Ecto neural progenitor cell (in vitro differentiated cells): ENCODE results near the gene CORO7.
A peak's percentile ranks its signal among the peaks of the same experiment; 100 is the strongest.

ENCODE experiments used
- DNase-seq: peaks from one replicate; pipeline ENCODE4 v3.0.0-alpha.2; 2018; ENCODE audit warnings: low spot score

CORO7 gene

DNA sequence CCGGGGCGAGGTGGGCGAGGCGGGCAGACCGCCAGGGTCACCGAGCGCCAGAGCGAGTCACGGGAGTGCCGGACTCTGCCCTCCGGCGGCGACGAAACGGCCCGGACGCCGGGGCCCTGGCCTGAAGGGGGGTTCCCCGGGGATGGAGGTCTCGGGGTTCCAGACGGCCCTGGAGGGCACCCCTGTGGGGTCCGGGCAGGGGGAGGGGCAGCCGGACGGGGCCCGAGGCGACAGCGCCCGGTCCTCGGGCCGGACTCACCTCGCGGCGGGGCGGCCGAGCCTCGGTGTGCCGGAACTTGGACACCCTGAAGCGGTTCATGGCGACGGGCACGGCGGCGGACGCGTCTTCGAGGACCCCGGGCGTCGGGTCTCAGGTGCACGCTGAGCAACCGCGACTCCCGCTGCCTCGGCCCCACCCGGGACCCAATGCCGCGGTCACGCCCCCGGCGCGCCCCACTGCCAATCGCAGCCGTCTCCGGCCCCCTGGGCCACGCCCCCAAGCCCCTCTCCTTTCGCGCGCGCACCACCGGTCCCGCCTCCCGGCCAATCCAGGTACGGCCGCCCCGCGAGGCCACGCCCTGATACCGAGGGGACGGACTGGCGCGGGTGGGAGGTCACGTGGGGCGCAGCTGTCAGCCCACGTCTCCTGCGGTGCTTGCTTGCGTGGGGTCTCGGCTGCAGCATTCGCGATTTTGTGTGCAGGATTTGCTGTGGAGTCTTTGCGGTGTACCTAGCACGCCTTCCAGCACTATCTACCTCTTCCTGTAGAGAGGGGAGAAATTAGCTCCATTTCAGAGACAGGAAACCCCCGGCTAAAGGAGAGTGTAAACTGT, at the start of gene CORO7:
TSS of gene CORO7 (minus strand) at position 397 of the 833 bp plus-strand sequence. CDS start at position 319, 78 bp downstream.
- DNase-seq = peak; percentile 94

DNA sequence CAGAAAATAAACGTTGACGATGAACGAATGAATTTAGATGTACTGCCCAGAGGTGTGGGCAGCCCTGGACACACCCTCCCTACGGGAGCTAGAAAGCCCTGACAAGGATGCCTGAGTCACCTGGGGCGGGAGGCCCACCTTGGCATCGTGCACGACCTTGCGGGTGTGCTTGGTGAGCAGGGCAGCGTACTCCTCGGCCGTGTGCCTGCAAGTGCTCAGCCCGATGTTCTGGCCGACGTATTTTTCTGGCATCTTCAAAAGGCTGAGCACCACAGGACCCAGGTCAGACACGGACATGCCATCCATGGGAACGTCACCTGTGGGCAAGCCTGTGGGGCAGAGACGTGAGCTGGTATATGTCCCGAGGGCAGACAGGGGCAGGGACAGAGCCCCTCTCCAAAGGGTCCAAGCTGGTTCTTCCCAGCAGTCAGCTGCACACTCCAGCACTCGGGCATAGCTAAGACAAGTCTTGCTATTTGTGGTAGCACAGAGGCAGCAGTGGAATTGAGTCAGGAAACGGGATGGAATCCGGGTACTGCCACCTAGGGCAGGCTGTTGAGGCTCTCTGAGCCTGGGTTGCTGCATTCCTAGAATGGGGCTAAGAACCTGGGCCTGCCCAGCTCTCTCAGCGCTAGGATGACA, 47.2 kb upstream of the CORO7 start:
- DNase-seq = no peak

DNA sequence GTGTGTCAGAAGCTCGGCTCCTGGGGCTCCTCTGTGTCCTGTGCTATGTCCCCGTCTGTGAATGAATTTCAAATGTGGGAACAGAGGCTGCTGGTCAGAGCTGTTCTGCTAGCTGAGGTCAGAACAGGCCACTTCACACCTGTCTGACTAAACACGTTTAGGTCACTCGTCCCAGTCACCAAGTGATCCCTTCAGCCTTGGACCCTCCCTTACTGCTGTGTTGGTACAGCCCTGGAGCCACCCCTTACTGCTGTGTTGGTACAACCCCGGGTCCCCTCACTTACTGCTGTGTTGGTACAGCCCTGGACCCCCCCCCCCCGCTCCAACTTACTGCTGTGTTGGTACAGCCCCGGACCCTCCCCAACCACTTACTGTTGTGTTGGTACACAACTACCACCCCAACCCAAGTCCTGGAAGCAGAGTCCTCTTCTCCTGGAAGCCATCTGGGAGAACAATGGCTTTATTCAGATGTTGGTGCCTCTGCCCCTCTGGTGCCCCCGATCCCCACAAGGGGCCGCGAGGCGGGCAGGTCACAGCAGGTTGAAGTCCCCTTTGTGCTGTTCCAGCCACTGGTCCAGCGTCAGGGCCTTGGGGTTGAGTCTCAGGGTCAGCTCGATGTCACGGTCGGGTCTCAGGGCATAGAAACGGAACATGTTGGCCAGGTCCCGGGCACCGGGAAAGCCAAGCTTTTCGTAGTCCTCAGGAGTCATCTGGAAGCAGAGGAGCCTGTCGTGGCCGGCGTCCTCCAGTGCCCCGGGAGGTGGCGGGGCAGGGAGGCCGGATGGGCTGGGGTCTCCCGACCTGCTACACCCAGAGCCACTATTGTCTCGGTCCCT, 45.1 kb upstream of the CORO7 start:
- peak; percentile 69 for DNase-seq

DNA sequence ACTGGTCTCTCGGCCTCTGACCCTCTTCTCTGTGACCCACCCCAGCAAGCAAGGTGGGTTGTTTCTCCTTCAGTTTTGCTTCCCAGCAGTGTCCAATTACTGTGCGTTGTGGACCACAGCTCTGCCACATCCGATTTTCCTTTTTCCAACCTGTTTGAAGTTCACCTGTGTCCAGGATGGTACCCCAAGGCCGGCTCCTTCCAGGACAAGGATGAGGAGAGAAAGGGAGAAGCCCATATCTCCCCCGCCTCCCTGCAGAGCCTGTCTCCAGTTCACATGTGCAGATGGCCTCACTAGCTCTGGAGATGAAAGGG, 44.5 kb upstream of the CORO7 start:
- DNase-seq = no peak

DNA sequence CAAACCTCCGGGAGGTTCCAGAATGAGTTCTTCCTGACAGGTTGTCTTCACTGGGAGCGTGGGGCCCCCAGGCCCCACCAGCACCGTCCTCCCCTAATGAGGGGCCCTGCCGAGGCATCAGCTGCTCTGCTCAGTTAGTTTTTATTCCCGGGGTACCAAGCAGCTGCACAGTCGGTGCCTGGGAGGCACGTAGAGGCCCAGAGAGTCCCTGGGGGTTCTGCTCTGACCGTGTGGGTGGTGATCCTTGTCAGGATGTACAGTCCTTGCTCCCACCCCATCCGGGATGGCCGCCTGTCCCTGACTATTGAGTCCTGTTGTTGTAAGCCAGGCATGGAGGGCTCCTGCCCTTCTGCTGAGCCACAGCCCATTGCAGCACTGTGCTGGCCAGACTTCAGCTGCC, 39.6 kb upstream of the CORO7 start:
- no peak for DNase-seq

DNA sequence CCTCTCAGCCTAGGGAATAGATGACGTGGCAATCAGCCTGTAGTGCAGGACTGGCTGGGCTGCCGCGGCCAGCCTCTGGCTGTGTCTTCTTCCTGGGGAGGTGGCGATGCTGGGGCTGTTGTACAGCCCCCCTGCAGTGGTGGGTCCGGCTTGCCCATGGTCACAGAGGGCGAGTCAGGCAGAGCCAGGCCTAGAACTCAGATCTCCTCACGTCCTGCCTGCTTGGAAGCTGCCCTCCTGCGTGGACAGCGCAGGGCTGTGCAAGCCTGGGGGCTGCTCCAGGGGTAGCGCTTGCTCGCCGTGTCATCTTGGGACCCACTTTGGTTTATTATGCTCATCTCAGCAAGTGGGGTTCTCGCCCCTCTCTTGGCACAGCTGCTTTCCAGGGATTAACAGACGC, 38.7 kb upstream of the CORO7 start:
- DNase-seq = no peak

DNA sequence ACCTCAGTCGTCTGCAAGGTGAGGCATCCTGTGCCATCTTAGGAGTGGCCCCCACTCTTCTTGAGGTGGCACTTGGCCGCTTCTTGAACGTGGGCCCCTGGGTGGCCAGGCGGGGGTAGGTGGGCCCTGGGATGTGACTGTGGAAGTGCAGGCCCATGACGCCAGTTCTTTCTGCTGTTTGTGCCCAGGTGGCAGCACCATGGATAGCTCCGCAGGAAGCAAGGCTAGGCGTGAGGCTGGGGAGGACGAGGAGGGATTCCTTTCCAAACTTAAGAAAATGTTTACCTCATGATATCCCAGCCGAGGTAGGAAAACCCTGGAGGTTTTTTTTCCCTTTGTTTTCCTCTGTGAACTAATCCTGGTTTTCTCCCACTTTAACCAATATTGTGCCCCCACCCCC, 38.2 kb upstream of the CORO7 start:
- DNase-seq = no peak

DNA sequence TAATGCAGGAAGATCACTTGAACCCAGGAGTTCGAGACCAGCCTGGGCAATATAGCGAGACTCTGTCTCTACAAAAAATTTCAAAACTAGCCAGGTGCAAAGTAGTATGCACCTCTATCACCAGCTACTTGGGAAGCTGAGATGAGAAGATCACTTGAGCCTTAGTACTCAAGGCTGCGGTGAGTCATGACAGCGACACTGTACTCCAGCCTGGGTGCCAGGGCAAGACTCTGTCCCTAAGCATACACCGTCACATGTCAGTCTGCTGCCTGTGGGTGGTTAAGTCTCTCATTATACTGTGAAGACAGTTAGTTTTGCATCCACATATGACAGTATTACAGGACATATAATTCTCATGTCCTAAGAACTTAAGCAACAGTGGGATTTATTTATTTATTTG, 36.3 kb upstream of the CORO7 start:
- DNase-seq = no peak

DNA sequence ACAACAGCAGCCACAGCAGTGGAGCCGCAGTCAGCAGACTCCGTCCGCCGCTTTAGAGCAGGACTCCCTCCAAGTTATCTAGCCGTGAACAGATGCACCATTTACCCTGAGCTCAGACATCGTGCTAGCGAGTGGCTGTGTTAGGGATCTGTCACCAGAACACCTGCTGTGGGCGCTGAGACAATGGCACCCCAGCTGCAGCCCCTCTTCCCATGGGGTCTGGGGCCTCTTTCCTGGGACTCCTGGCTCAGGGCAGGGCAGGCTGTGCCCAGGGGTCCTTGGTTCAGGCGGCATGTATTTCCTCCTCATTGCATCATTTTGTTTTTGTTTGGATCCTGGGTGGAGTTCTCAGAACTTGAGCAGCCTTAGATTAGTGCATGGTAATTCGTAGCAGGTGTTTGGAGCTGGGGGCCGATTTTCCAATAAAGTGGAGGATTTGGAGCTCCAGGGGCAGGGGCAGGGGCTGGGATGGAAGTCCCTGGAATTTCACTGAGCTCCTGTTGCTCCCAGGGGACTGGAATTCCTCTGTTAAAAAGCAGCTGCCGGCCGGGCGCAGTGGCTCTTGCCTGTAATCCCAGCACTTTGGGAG, 34.6 kb upstream of the CORO7 start:
- DNase-seq = no peak

DNA sequence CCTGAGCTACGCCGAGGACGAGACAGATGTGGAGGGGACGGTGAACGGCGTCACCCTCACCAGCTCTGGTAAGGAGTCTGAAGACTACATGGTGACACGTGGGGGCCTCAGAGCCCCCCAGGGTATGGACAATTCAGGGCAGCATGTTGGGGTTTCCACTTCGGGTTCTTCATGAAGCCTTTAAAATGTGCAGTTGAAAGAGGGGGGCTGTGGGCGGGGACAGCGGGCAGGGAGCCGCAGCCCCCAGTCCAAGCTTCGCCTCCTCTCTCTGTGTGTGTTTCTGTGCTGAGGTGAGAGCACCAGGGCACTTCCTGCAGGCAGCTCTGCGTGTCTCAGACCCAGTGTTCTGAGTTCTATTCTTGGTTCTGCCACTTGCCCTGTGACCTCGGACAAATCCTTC, 34.0 kb upstream of the CORO7 start:
- no peak for DNase-seq

DNA sequence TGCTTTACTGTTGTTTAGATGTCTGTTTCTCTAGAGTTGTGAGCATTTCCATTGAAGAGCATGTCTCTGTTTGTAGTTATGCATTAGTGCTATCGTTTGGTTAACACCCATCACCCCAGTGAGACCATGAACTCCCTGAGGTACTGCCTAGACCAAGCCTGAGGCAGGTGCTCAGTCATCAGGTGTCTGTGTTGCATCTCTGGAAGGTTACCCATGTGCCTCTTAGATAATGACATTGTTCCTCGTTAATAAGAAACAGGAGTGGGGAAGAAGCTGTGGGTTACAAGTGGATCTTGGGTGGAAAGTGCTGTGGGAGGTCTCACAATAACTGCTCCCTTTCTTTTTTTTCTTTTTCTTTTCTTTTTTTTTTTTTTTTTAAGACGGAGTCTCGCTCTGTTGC, 27.6 kb upstream of the CORO7 start:
- no peak for DNase-seq

DNA sequence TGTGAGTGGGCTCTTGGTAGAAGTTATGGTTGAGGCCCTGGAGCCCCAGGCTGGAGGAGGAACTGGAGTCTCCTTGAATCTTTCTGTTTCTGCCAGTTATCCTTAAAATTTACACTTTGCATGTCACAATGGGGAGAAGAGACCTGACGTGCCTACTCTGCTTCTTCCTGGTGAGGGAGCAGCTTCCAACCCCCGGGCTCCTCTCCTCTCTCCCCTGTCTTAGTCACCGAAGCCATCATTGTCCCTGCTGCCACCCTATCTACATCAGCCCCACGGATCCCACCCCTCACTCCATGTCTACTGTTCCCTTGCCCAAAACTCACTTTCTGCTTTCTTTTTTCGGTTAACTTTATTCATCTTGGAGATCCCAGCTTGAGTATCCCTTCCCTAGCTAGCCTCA, 26.9 kb upstream of the CORO7 start:
- DNase-seq = no peak

DNA sequence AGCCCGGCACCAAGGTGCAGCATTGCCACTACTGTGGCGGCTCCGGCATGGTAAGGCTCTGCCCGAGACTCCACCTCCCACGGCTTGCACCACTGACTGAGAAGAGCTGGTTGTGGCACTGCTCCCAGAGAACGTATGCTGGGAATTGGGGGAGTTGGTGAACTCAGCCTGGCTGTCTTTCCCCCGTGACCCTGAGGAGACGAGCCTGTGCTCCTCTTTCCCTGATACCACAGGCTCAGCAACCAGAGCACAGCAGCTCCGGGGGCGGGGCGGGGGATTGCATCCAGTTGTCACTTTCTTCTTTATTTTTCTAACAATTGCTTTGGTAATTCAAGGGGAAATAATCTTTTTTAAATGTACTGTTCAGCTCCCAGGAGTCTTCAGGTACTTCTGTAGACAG, 26.0 kb upstream of the CORO7 start:
- DNase-seq = no peak

DNA sequence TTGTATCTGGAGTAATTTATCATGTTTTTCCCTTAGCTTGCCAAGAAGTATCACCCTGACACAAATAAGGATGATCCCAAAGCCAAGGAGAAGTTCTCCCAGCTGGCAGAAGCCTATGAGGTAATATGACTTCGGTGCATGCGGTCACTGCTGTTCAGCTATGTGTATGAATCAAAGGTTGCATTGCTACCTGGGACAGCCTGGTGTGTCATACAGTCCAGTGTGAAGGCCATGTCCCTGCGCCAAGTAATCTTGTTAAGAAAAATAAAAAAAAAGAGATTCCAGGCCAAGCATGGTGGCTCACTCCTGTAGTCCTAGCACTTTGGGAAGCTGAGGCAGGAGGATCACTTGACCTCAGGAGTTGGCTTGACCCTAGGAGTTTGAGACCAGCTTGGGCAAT, 21.0 kb upstream of the CORO7 start:
- no peak for DNase-seq

DNA sequence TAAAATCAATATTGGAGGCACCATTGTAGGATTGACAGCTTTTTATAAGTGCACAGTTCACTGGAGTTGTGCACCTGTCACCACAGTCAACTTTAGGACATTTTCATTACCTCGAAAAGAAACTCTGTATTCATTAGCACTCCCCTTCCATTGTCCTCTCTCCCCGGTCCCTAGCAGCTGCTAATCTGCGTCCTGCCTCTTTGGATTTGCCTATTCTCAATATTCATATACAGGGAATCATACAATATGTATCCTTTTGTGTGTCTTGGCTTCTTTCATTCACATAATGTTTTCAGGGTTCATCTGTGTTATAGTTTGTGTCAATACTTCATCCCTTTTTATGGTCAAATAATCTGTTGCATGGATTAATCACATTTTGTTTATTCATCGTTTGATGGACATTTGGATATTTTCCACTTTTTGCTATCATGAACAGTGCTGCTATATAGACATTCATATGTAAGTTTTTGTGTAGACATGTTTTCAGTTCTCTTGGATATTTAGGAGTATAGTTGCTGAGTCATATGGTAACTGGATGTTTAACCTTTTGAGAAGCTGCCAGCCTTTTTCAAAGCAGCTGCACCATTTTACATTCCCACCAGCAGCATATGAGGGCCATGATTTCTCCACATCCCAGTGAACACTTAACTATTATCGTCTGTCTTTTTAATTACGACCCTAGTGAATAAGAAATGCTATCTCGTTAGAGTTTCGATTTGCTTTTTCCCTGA, 19.1 kb upstream of the CORO7 start:
- DNase-seq = no peak

DNA sequence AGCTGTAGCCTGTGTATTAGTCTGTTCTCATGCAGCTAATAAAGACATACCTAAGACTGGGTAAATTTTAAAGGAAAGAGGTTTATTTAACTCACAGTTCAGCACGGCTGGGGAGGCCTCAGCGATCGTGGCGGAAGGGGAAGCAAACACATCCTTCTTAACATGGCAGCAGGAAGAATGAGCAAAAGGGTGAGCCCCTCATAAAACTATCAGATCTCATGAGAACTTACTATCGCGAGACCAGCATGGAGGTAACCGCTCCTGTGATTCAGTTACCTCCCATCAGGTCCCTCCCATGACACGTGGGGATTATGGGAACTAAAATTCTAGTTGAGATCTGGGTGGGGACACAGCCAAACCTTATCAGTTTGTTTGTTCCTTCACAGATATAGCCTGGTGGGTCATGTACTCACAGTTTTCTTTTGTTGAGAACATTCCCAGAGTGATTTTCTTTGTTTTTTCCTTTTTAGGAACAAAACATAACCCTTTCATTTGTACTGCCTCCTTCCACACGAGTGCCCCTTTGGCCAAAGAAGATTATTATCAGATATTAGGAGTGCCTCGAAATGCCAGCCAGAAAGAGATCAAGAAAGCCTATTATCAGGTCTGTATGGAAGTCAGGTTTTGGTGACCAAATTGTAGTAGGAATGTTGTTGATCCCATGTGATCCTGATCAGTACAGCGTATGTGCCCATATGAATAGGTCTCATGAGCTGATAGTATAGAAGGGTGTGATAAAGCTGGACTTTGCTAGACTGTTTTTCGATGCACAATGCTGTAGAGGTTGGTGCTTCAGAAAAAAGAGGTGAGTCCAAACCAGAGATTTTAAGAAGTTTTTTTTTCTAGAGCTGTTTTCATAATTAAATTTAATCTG, 17.8 kb upstream of the CORO7 start:
- no peak for DNase-seq

DNA sequence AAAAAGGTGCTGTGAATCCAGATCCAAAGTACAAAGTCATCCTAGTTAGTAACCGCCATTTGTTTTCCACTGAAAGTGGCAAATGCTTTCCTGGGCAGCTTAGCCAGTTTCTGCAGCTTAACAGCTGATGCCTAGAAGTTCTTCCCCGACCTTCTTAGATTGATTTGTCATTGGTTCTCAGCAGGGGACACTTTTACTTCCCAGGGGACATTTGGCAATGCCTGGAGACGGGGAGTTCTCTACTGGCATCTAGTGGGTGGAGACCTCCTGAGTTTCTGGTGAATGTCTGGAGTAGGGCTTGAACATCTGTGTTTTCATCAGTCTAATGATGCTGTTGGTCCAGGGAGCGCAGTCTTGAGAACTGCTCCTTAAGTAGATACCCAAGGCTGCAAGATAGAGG, 16.8 kb upstream of the CORO7 start:
- no peak for DNase-seq

DNA sequence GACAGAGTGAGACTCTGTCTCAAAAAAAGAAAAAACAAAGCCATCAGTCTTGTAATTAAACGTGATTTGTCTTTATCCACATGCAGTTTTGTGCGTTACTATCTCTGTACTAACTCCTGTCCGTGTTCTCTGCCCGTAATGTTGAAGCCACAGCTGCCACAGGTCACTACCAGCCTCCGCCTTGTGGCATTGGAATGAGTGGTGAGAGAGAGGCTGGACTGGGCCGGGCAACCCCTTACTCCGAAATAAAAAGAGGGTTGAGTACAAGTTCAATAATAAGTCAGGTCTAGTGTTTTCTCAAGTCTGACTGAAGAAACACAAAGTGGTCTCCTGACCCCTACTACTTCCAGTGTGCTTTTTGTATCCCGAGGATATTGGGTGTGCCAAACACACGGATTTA, 14.6 kb upstream of the CORO7 start:
- DNase-seq = no peak

DNA sequence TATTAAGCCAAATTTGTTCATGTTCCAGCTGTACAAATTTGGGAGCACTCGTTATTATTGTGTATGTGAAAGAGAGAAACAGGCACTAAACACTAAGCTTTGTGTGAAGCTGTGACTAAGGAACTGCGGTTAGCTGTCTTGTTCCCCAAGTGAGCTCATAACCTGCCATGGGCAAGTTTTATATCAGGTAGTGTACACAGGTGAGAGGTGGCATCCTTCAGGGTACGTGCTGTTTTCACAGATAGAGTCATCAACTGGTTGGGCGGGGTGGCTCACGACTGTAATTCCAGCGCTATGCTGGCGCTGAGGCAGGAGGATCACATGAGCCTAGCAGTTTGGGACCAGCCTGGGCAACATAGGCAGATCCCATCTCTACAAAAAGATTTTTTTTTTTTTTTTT, 12.1 kb upstream of the CORO7 start:
- DNase-seq = no peak

DNA sequence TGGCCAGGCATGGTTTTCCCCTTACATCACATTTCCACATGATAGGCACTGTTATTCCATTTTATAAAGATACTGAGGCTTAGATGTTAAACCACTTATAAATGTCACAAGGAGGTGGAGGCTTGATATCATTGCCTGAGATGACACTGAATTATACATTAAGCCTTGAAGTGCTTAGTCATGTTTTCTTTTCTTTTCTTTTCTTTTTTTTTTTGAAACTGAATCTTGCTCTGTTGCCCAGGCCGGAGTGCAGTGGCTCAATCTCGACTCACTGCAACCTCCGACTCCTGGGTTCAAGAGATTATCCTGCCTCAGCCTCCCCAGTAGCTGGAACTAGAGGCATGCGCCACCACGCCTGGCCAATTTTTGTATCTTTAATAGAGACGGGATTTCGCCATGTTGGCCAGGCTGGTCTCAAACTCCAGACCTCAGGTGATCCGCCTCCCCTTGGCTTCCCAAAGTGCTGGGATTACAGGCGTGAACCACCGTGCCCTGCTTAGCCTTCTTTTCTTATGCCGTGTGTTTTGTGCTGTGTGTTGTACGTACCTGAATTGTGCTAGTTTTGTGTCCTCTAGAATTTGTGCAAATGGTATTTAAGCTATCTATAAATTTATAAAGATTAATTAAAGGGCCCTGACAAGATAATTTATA, 10.5 kb upstream of the CORO7 start:
- no peak for DNase-seq
